H1 (cell line): ENCODE results near the gene SNX33. TPM values are rescaled to one million over a fixed set of nuclear protein-coding genes. Genes with fewer than 3 reads are reported as not detected.

Experiments
- CTCF ChIA-PET: fragments of 300-600 bp; sonication (Branson Sonifier 250); formaldehyde crosslinking; loops from one replicate; lab custom pipeline; 2021; ENCODE audit not compliant: partially characterized antibody; lab: Charles Lee
- POLR2A ChIA-PET: fragments of 300-600 bp; sonication (Branson Sonifier 250); formaldehyde crosslinking; loops from one replicate; lab custom pipeline; 2021; ENCODE audit warnings: inconsistent platforms; ENCODE audit not compliant: partially characterized antibody; lab: Charles Lee
- DNase-seq, 2 experiments: peaks; one replicate each; pipeline versions ENCODE4 v3.0.0 to v3.0.0-alpha.2; 2010 to 2022; ENCODE audit warnings: low spot score in 2 of 2, low read depth in 1 of 2, mixed read lengths in 1 of 2
- FAIRE-seq: peaks from 2 replicates; lab custom pipeline; 2011; peaks lifted over from hg19 to GRCh38; lab: Jason Lieb, UNC
- H2AFZ ChIP-seq: 2 replicates; pipeline ENCODE4 v1.8.1; 2012; ENCODE audit warnings: low read length, inconsistent platforms
- H2AK5ac ChIP-seq: 2 replicates; pipeline ENCODE4 v1.6.1; 2013; ENCODE audit warnings: low read depth, low read length
- H2BK120ac ChIP-seq: replicated peaks from 2 replicates; pipeline ENCODE3; 2013; ENCODE audit warnings: low read depth, low read length, inconsistent platforms
- H2BK12ac ChIP-seq: 2 replicates; pipeline ENCODE4 v1.6.1; 2013; ENCODE audit warnings: low read depth, low read length
- H2BK15ac ChIP-seq: 2 replicates; pipeline ENCODE4 v1.6.1; 2013; ENCODE audit warnings: low read length
- H2BK20ac ChIP-seq: 2 replicates; pipeline ENCODE4 v1.6.1; 2013; ENCODE audit warnings: low read length
- H2BK5ac ChIP-seq: 2 replicates; pipeline ENCODE4 v1.6.1; 2013; ENCODE audit warnings: low read depth, low read length
- H3K14ac ChIP-seq: 2 replicates; pipeline ENCODE4 v1.6.1; 2013; ENCODE audit warnings: inconsistent platforms; ENCODE audit not compliant: insufficient read length
- H3K18ac ChIP-seq: 2 replicates; pipeline ENCODE4 v1.6.1; 2013; ENCODE audit warnings: low read length; ENCODE audit errors: extremely low read depth
- H3K23ac ChIP-seq: 2 replicates; pipeline ENCODE4 v1.6.1; 2013; ENCODE audit warnings: inconsistent platforms; ENCODE audit not compliant: insufficient read length
- H3K23me2 ChIP-seq: 2 replicates; pipeline ENCODE4 v1.6.1; 2013; ENCODE audit warnings: low read depth, low read length
- H3K27ac ChIP-seq: 2 replicates; pipeline ENCODE4 v1.6.1; 2011; ENCODE audit warnings: low read depth, low read length, inconsistent platforms
- H3K27me3 ChIP-seq, 4 experiments: replicated peaks in 1 of 4; 1 replicate in 1 of 4; 2 replicates in 3 of 4; pipeline versions ENCODE4 v1.6.1 to v1.8.1; 2011 to 2013; ENCODE audit warnings: low read length in 3 of 4, mild to moderate bottlenecking in 3 of 4, inconsistent platforms in 2 of 4, mixed read lengths in 2 of 4, moderate library complexity in 1 of 4; ENCODE audit not compliant: control insufficient read depth in 3 of 4, insufficient read depth in 3 of 4; ENCODE audit errors: extremely low read depth in 1 of 4
- H3K36me3 ChIP-seq, 4 experiments: 2 replicates each; pipeline versions ENCODE4 v1.6.1 to v1.8.1; 2011 to 2013; ENCODE audit warnings: mild to moderate bottlenecking in 4 of 4, low read length in 3 of 4, moderate library complexity in 2 of 4, control low read depth in 1 of 4, inconsistent platforms in 1 of 4; ENCODE audit not compliant: insufficient read depth in 4 of 4, control insufficient read depth in 2 of 4
- H3K4ac ChIP-seq: replicated peaks from 2 replicates; pipeline ENCODE3; 2013; ENCODE audit warnings: low read length, low read depth, mixed read lengths, inconsistent platforms; ENCODE audit not compliant: insufficient read length
- H3K4me1 ChIP-seq, 4 experiments: replicated peaks in 1 of 4; 1 replicate in 1 of 4; 2 replicates in 3 of 4; pipeline versions ENCODE4 v1.6.1 to v1.8.1; 2011 to 2013; ENCODE audit warnings: low read length in 3 of 4, inconsistent platforms in 2 of 4, mixed read lengths in 1 of 4; ENCODE audit not compliant: insufficient read depth in 4 of 4, control insufficient read depth in 3 of 4
- H3K4me2 ChIP-seq, 2 experiments: 2 replicates each; pipeline versions ENCODE4 v1.6.1 to v1.8.1; 2011 to 2013; ENCODE audit warnings: low read depth in 2 of 2, low read length in 2 of 2, control low read depth in 1 of 2, inconsistent platforms in 1 of 2, mild to moderate bottlenecking in 1 of 2; ENCODE audit not compliant: insufficient read depth in 1 of 2
- H3K4me3 ChIP-seq, 4 experiments: fragments of 200-600, 300-600 bp in 1 of 4; sonication (generic), shearing (Covaris generic), sonication (Bioruptor Twin) in 1 of 4; 2 replicates each; pipeline versions ENCODE4 v1.5.1 to v1.8.1; 2011 to 2016; ENCODE audit warnings: low read length in 4 of 4, low read depth in 3 of 4, control low read depth in 2 of 4, inconsistent platforms in 2 of 4, mild to moderate bottlenecking in 2 of 4, mixed read lengths in 1 of 4, moderate library complexity in 1 of 4; ENCODE audit not compliant: insufficient read depth in 2 of 4; ENCODE audit errors: extremely low read depth in 1 of 4
- H3K56ac ChIP-seq: replicated peaks from 2 replicates; pipeline ENCODE3; 2013; ENCODE audit warnings: low read depth, mild to moderate bottlenecking, mixed read lengths, low read length, inconsistent platforms; ENCODE audit not compliant: insufficient read length
- H3K79me1 ChIP-seq: 2 replicates; pipeline ENCODE4 v1.6.1; 2013; ENCODE audit warnings: low read depth, low read length, control low read depth
- H3K79me2 ChIP-seq, 2 experiments: 2 replicates each; pipeline versions ENCODE4 v1.6.1 to v1.8.1; 2012 to 2013; ENCODE audit warnings: low read length in 2 of 2, mild to moderate bottlenecking in 2 of 2, inconsistent platforms in 1 of 2; ENCODE audit not compliant: insufficient read depth in 2 of 2, control insufficient read depth in 1 of 2
- H3K9ac ChIP-seq, 4 experiments: replicated peaks in 1 of 4; 1 replicate in 1 of 4; 2 replicates in 3 of 4; pipeline versions ENCODE4 v1.6.1 to v1.8.1; 2011 to 2013; ENCODE audit warnings: low read depth in 3 of 4, low read length in 3 of 4, control low read depth in 2 of 4, mild to moderate bottlenecking in 2 of 4, moderate library complexity in 2 of 4, inconsistent platforms in 1 of 4; ENCODE audit errors: extremely low read depth in 1 of 4
- H3K9me3 ChIP-seq, 2 experiments: 2 replicates each; pipeline versions ENCODE4 v1.6.1 to v1.8.1; 2012 to 2013; ENCODE audit warnings: mild to moderate bottlenecking in 2 of 2, moderate library complexity in 2 of 2, control low read depth in 1 of 2, inconsistent platforms in 1 of 2, low read depth in 1 of 2, low read length in 1 of 2, mixed read lengths in 1 of 2; ENCODE audit not compliant: insufficient read depth in 2 of 2
- H4K20me1 ChIP-seq, 2 experiments: replicated peaks in 1 of 2; 2 replicates each; pipeline versions ENCODE3 to v1.8.1; 2011 to 2013; ENCODE audit warnings: inconsistent platforms in 2 of 2, low read length in 2 of 2, mild to moderate bottlenecking in 1 of 2; ENCODE audit not compliant: insufficient read depth in 2 of 2, control insufficient read depth in 1 of 2
- H4K5ac ChIP-seq: 2 replicates; pipeline ENCODE4 v1.6.1; 2013; ENCODE audit warnings: low read length, low read depth, mixed read lengths, inconsistent platforms; ENCODE audit not compliant: insufficient read length
- H4K8ac ChIP-seq: 2 replicates; pipeline ENCODE4 v1.8.0; 2013; ENCODE audit warnings: mild to moderate bottlenecking, moderate library complexity, low read length, inconsistent platforms; ENCODE audit not compliant: insufficient read depth; ENCODE audit errors: extremely low read depth
- H4K91ac ChIP-seq: replicated peaks from 2 replicates; pipeline ENCODE3; 2013; ENCODE audit warnings: low read length, mixed read lengths, inconsistent platforms; ENCODE audit not compliant: insufficient read length
- CREB1 ChIP-seq: IDR thresholded peaks from 2 replicates; pipeline ENCODE4 v1.6.1; 2012; ENCODE audit warnings: inconsistent platforms
- EGR1 ChIP-seq: IDR thresholded peaks from 2 replicates; pipeline ENCODE4 v1.6.1; 2011; ENCODE audit warnings: low read depth, low read length, borderline replicate concordance
- POU5F1 ChIP-seq: IDR thresholded peaks from 2 replicates; pipeline ENCODE4 v1.6.1; 2011; ENCODE audit warnings: low read depth, mild to moderate bottlenecking, low read length, moderate library complexity
- TAF7 ChIP-seq: optimal IDR thresholded peaks from 2 replicates; pipeline ENCODE3; 2011; ENCODE audit warnings: low read depth, mild to moderate bottlenecking, inconsistent platforms, low read length, moderate library complexity, borderline replicate concordance
- TEAD4 ChIP-seq: IDR thresholded peaks from 2 replicates; pipeline ENCODE4 v1.6.1; 2012; ENCODE audit warnings: low read depth, low read length, inconsistent platforms, mixed read lengths
- WGBS, 2 experiments: shearing (Covaris generic) in 1 of 2; methylation state at CpG; one replicate each; pipeline versions ENCODE4 v1.1.6 to v1.1.7; 2013 to 2015; ENCODE audit warnings: low lambda C conversion rate in 2 of 2, mixed read lengths in 2 of 2, inconsistent platforms in 1 of 2, low coverage in 1 of 2, missing lambda C conversion rate in 1 of 2; ENCODE audit not compliant: insufficient replicate concordance in 2 of 2, insufficient coverage in 1 of 2, insufficient read length in 1 of 2; ENCODE audit errors: extremely low coverage in 1 of 2, missing lambda C conversion rate in 1 of 2; 5-methylcytosine and 5-hydroxymethylcytosine counted together
- polyA plus RNA-seq, 7 experiments: library from polyadenylated mRNA; depleted of rRNA in 3 of 7; stranded (reverse) in 5 of 7; unstranded in 2 of 7; fragments of >200 nt in 5 of 7; fragments of 200-250 nt in 2 of 7; gene quantifications; 1 replicate in 5 of 7; 2 replicates in 1 of 7; 4 replicates in 1 of 7; pipeline versions ENCODE4 v1.2.1 to v1.2.3, GENCODE V29; 2011 to 2013; ENCODE audit warnings: missing spikeins in 2 of 7, mixed read lengths in 2 of 7
- total RNA-seq: library from RNA; stranded (reverse); fragmentation: NEBNext Ultra II Directional; extraction: Animal tissue kit (Norgen Biotek cat#: 25700); gene quantifications from 2 replicates; pipeline ENCODE4 v1.2.1, GENCODE V29; 2021

Gene SNX33
- total and polyA plus RNA-seq, 2 of the 8 experiments (the other 6 are each of a cell fraction or from before 2014, with no cell fraction given), result 14.3 to 22.9 TPM

- Histone ChIP-seq H3K79me2 (no peaks in the 10 kb centered on the region), H2BK120ac (no peak within 1 kb of the TSS), H2AFZ (peak within 1 kb of the TSS; percentile 86; the same call in 1 of the 2 replicates), H3K9ac (peak within 1 kb of the TSS; percentile 76 to 88 (median 82)), H3K4me3 (peak within 1 kb of the TSS; percentile 71 to 100 (median 93)), H3K27me3 (no peaks in the 10 kb centered on the region), H3K79me1 (no peaks in the 10 kb centered on the region; the same call in 1 of the 2 replicates), H3K9me3 (no peaks in the 10 kb centered on the region), H3K23me2 (peaks cover 5% of the 10 kb centered on the region), H2BK12ac (0 out of 2 replicates have a peak within 1 kb of the TSS, but pooled peaks have one; percentile 80), H3K27ac (peak within 1 kb of the TSS; percentile 89; the same call in 1 of the 2 replicates), H3K4me2 (peak within 1 kb of the TSS; percentile 89 to 90), H3K4ac (peak within 1 kb of the TSS; percentile 94), H3K23ac (no peak within 1 kb of the TSS), H3K36me3 (no peaks in the 10 kb centered on the region; a peak in 1 of 8 replicates), H3K14ac (no peak within 1 kb of the TSS), H4K91ac (peak within 1 kb of the TSS; percentile 95), H2BK15ac (peak within 1 kb of the TSS; percentile 72; the same call in 1 of the 2 replicates), H3K18ac (peak within 1 kb of the TSS; percentile 75), H2BK5ac (peak within 1 kb of the TSS; percentile 96; the same call in 1 of the 2 replicates), H3K4me1 (peaks cover 0 to 3% (median 0%) of the 10 kb centered on the region in 4 experiments; a peak in 3 of 7 replicates), H3K56ac (peak within 1 kb of the TSS; percentile 97), H4K5ac (peak within 1 kb of the TSS; percentile 100), H2AK5ac (no peak within 1 kb of the TSS), H4K8ac (peak within 1 kb of the TSS; percentile 95), H2BK20ac (no peak within 1 kb of the TSS), H4K20me1 (no peaks in the 10 kb centered on the region)
- FAIRE-seq (no peak), DNase-seq (peak; percentile 90 to 94)
- 6% methylated on average over 45 of the region's 47 CpGs; no CpG with 5 or more reads in 1 of the 2 experiments for WGBS, 2 experiments
- POLR2A ChIA-PET, result interaction anchor here (0.6 to 6.7 kb wide), 14 partner anchors 8 to 258 kb away, joined by 3 to 73 read pairs (median 4); partner anchors contain the start of genes IMP3, MAN2C1, PTPN9 and SIN3A
- CTCF ChIA-PET, result interaction anchor here (0.6 to 2.8 kb wide), 6 partner anchors 13 to 468 kb away, joined by 3 to 28 read pairs (median 3); partner anchors contain the start of gene IMP3
- TF ChIP-seq TAF7 (peak; percentile 42), TEAD4 (peak; percentile 28; the same call in 1 of the 2 replicates), CREB1 (no peak; the same call in 1 of the 2 replicates), EGR1 (peak; percentile 83), POU5F1 (no peak)
Measured at GRCh38 chr15:75625542-75626347, 22.0 kb upstream of the SNX33 start, which contains the start of gene SNUPN. Gene SNUPN, minus strand, starts transcription at chr15:75625725. Its CDS starts 4,674 bp downstream, at chr15:75621051.
